ENCODE results near the gene USP30. TPM values are rescaled to one million over a fixed set of nuclear protein-coding genes. Genes with fewer than 3 reads are reported as not detected.

USP30 gene
- total and polyA plus RNA-seq, 10 of the 15 experiments (the other 5 are each of a cell fraction or from before 2014, with no cell fraction given): 2.1 to 16.2 (median 6.4) TPM

GRCh38 chr12:109120557-109120956, 68.2 kb downstream of the USP30 start:
- H3K36me3 ChIP-seq (ENCODE audit: control insufficient read depth in 2 of 2, insufficient read depth in 2 of 2, low read length in 1 of 2): no peaks in the 10 kb centered on the region
- H3K27ac ChIP-seq (ENCODE audit: control insufficient read depth, insufficient read depth): no peak overlapping the region
- POLR2A ChIA-PET: no interaction called here
- H3K4me2 ChIP-seq (ENCODE audit: control insufficient read depth, insufficient read depth): no peak overlapping the region
- SMC1A ChIA-PET (ENCODE audit: uncharacterized antibody, unreplicated experiment): no interaction called here
- FAIRE-seq (no peak), ATAC-seq (no peak), DNase-seq (ENCODE audit: low read depth, low spot score) (no peak)
- TF ChIP-seq RBBP5 (conservative IDR thresholded peaks at IDR 0.05): no peak
- no peak for TF ChIP-seq NFIC (IDR thresholded peaks at IDR 0.05; ENCODE audit: low read depth, low read length)
- no peak for TF ChIP-seq TARDBP (IDR thresholded peaks at IDR 0.05; ENCODE audit: borderline replicate concordance)
- no peak for TF ChIP-seq MAX (IDR thresholded peaks at IDR 0.05; ENCODE audit: low read depth, low read length)
- TF ChIP-seq NR2F1 (conservative IDR thresholded peaks at IDR 0.05): no peak
- no peak for TF ChIP-seq RFX5 (IDR thresholded peaks at IDR 0.05; ENCODE audit: low read depth, low read length)
- no peak for TF ChIP-seq ZBTB33 (IDR thresholded peaks at IDR 0.05)
- TF ChIP-seq MXI1 (IDR thresholded peaks at IDR 0.05; ENCODE audit: low read depth, low read length): no peak
- no peak for TF ChIP-seq RELA (IDR thresholded peaks at IDR 0.05; ENCODE audit: borderline replicate concordance, partially characterized antibody)
- TF ChIP-seq EGR1 (IDR thresholded peaks at IDR 0.05; ENCODE audit: borderline replicate concordance in 1 of 2, low read depth in 2 of 2, low read length in 2 of 2): no peak
- TF ChIP-seq CHD1 (IDR thresholded peaks at IDR 0.05; ENCODE audit: low read depth, low read length): no peak
- TF ChIP-seq ZNF24 (IDR thresholded peaks at IDR 0.05): no peak
- TF ChIP-seq RCOR1 (conservative IDR thresholded peaks at IDR 0.05; ENCODE audit: low read depth, low read length): no peak
- no peak for TF ChIP-seq EED (IDR thresholded peaks at IDR 0.05; ENCODE audit: low read depth)
- no peak for TF ChIP-seq ATF3 (IDR thresholded peaks at IDR 0.05; ENCODE audit: borderline replicate concordance, extremely low read depth, low read depth, low read length)
- TF ChIP-seq ZNF592 (IDR thresholded peaks at IDR 0.05): no peak
- TF ChIP-seq YBX1 (IDR thresholded peaks at IDR 0.05): no peak
- RAD21 ChIA-PET (ENCODE audit: unreplicated experiment): no interaction called here
- CTCF ChIA-PET: interaction anchor here (0.7 to 2.1 kb wide), 3 partner anchors 9 to 117 kb away, joined by 3 to 13 read pairs (median 5); no protein-coding TSS in a partner anchor
- no peaks in the 10 kb centered on the region for H3K27me3 ChIP-seq (replicated peaks in 1 of 2; ENCODE audit: control insufficient read depth in 2 of 2, insufficient read depth in 2 of 2, low read length in 1 of 2)
- intact Hi-C loops (cut with micrococcal nuclease; ENCODE audit: unreplicated experiment) (no loop called here), in situ Hi-C loops (cut with MboI) (no loop called here)
- 12% methylated on average over 4 of the region's 4 CpGs for whole genome bisulfite sequencing (ENCODE audit: insufficient coverage, insufficient replicate concordance, low lambda C conversion rate, missing lambda C conversion rate)
- H4K20me1 ChIP-seq (ENCODE audit: control insufficient read depth, insufficient read depth): no peaks in the 10 kb centered on the region
- H3K9me3 ChIP-seq (replicated peaks; ENCODE audit: control insufficient read depth, insufficient read depth, low read length): no peaks in the 10 kb centered on the region
- no TSS peak for BruUV-seq (replicated peaks)
- H3K4me1 ChIP-seq (ENCODE audit: control insufficient read depth, insufficient read depth, low read length): no peaks in the 10 kb centered on the region
- no peak overlapping the region for H2AFZ ChIP-seq (ENCODE audit: control insufficient read depth, low read depth, low read length)
- H3K9ac ChIP-seq (ENCODE audit: control insufficient read depth, insufficient read depth, low read length): no peak overlapping the region
- H3K4me3 ChIP-seq: no peak overlapping the region
- no peaks in the 10 kb centered on the region for H3K79me2 ChIP-seq (ENCODE audit: control insufficient read depth, insufficient read depth, low read length)

Data from GM12878 (cell line).